GM21381 (cell line): ENCODE data around the gene FAM43A.

Source experiments
- ATAC-seq: cut with Tn5 transposase; IDR thresholded peaks from one replicate; pipeline ENCODE4 v1.9.1; 2021; ENCODE audit warnings: mild to moderate bottlenecking, moderate library complexity; ENCODE audit not compliant: unreplicated experiment

Gene FAM43A

GRCh38 chr3:194705227-194705626 is 19.5 kb downstream of the FAM43A start:
- no peak for ATAC-seq

- ATAC-seq = no peak
These were observed 20.1 kb downstream of the FAM43A start for GRCh38 chr3:194705761-194706160.

GRCh38 chr3:194707147-194707540 is 21.5 kb downstream of the FAM43A start:
- ATAC-seq = no peak

DNA sequence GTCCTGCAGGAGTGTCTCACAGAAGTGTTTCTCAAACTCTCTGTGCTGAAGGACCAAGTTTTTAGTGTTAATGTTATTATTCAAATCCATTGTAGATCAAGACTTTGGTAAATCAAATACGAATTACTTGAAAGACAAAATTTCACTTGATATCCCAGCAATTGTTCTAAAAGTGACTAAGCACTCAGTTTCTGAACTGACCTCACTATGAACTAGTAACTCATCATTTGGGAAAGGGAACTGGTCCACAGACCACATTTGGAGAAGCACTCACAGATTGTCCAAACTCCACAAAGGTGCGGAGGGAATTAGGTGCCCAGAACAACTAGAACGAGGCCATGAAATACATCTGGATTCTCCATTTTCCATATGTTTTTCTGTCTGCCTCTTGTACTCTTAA is 25.6 kb downstream of the FAM43A start:
- ATAC-seq = no peak

- no peak for ATAC-seq
These were observed 26.2 kb downstream of the FAM43A start for GRCh38 chr3:194711913-194712312.

DNA sequence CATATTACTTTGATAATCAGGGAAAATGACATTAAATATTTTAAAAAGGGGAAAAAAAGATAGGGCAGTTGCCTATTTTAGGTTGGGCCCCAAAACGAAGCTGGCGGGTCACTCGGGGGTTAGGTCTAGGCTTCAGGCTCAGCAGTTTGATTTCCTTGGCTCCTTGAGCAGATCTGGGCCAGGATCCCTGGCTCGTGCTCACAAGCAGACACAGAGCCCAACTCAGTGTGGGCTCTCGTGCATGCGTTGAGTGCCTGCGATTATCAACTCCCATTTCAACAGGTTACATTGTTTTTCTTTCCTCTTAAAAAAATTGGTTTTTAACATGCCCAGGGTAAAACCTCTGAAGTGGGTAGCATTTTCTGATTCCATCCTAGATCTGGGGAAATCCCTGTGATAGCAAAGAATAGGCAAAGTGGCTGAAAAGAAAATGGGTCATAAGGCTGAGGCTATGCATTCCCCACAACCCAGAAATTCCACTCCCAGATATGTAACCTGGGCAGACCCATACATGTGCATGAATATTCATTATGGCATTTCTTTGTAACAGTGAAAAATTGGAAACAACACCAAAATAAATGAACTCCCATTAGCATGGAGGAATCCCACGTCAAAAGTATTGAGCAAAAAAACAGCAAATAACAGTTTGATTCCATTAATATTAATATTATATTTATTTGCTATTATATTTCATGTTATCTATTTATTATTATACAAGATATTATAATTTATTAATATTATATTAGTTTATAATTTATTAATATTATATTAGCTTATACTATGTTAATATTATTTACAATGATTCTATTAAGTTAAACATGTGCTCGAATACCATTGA is 27.8 kb downstream of the FAM43A start:
- ATAC-seq = no peak

DNA sequence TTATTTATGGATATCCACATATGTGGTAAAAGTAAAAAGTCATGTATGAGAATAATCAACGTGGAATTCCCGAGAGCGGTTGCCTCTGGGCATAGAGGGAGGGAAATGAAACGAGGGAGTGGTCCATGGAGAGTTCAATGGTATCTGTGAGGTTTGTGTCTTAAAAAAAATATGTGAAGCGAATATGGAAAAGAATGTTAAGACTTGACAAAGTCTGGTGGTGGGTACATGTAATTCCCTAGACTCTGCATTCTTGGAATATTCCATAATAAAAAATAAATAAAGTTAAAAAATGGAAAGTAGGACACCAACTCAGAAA is 28.4 kb downstream of the FAM43A start:
- no peak for ATAC-seq

- no peak for ATAC-seq
These were observed 28.9 kb downstream of the FAM43A start for GRCh38 chr3:194714564-194714963.

DNA sequence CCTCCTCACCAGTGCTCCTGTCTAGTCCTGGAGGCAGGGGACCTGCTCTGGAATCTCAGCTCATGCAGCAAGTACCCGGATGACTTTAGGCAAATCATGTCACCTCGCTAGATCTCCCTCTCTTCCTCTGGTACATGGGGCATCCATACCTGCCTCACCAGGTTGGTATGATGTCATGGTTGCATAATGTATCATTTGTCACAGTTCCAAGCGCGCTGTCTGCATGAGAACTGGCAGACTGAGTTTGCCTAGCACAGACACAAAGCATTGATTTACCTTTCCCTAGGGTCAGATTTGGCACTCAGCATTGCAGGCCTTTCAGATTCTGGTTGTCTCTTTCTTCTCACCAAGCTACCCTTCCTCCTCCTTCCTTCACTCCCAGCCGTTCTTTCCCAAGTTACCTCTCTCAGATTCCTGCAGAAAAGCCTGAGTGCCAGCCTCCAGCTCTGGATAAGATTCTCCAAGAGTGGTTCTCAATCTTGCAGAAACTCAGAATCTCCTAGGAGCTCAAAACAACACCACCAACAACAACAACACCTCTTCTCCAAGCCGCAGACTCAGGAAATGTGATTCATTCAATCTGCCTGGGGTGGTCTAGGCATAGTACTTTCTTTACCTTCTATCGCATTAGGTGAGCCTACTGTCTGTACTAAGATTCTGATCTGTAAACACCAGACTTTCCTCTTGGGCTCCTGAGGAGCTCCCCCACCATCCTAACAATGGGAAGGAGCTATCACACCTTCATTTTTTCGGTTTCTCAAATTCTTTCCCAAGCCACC is 29.5 kb downstream of the FAM43A start:
- ATAC-seq = no peak

GRCh38 chr3:194718079-194718478 is 32.4 kb downstream of the FAM43A start:
- no peak for ATAC-seq

GRCh38 chr3:194720048-194720447 is 34.4 kb downstream of the FAM43A start:
- no peak for ATAC-seq

GRCh38 chr3:194723846-194724618 is 38.3 kb downstream of the FAM43A start:
- ATAC-seq = no peak

- no peak for ATAC-seq
These were observed 39.7 kb downstream of the FAM43A start for GRCh38 chr3:194725346-194725745.

GRCh38 chr3:194727435-194728128 is 41.9 kb downstream of the FAM43A start:
- ATAC-seq = no peak

DNA sequence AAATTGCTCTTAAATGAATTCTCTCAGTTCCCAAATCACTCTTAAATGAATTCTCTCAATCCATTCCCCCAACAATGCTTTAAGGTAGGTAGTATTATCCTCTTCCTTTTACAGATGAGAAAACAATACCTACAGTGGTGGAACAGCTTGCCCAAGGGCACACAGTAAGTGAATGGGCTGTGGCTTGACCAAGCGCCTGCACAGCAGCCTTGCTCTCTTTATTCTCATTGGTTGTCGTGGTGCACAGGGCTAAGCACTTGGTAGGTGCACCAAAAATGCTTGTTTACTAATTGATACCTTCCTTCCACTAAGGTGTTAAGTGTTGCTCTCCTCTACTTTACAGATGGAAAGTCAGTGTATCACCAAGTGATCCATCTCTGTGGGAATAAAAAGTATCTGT is 43.3 kb downstream of the FAM43A start:
- ATAC-seq = no peak

- no peak for ATAC-seq
These were observed 44.7 kb downstream of the FAM43A start for GRCh38 chr3:194730365-194730764.

DNA sequence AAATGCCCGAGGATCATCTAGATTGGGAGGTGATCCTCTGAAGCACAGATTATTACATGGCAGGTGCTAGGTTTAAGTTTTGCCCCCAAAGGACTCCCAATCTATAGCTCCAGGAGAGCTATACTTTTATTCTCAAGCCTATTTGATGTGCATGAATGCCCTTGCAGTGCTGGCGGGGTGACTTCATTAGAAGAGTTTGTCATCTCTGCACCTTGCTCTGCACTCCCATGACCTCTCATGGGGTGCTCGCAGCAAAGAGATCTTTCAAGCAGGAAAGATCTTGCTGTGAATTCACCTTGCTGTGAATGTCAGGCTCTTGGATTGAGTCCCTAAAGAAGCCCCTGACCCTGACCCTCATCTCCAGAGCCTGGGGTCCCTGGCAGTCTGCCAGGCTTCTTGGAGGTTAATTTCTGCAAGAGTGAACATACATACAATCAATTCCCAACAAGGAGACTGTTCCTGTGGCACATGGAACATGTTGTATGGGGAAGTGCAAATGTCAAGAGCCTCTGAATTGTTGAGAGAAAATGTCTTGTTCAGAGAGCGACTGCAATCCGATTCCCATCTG is 45.9 kb downstream of the FAM43A start:
- ATAC-seq = no peak

- no peak for ATAC-seq
These were observed 46.9 kb downstream of the FAM43A start for GRCh38 chr3:194732617-194733016.

DNA sequence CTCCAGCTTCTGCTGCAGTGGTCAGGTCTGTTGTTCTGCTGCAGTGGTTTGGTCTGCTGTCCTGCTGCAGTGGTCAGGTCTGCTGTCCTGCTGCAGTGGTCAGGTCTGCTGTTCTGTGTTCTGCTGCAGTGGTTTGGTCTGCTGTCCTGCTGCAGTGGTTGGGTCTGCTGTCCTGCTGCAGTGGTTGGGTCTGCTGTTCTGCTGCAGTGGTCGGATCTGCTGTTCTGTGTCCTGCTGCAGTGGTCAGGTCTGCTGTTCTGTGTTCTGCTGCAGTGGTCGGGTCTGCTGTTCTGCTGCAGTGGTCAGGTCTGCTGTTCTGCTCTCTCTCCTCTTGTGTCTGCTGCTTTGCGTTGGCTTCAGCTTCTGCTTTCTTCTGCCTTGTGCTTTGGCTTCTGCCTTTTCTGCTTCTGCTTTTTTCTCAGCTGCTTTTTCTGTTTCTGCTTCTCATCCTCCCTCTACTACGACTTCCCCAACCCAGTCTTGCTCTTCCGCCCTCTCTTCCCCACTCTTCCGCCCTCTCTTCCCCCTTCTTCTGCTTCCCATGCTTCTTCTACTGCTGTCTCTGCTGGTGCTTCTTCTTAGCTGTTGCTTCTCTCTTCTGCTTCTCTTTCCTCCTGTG is 50.7 kb downstream of the FAM43A start:
- no peak for ATAC-seq

- ATAC-seq = no peak
These were observed 51.4 kb downstream of the FAM43A start for GRCh38 chr3:194736896-194737600.
